Skeletal muscle cell (primary cell): ENCODE results near the gene SIK3.

Experiments used
- DNase-seq: peaks from one replicate; pipeline ENCODE4 v3.0.0-alpha.2; 2010; ENCODE audit warnings: low read depth
- H3K4me3 ChIP-seq: 2 replicates; pipeline ENCODE4 v1.5.1; 2011; ENCODE audit warnings: low read depth, mild to moderate bottlenecking, control low read depth, low read length, moderate library complexity

Gene SIK3

DNA sequence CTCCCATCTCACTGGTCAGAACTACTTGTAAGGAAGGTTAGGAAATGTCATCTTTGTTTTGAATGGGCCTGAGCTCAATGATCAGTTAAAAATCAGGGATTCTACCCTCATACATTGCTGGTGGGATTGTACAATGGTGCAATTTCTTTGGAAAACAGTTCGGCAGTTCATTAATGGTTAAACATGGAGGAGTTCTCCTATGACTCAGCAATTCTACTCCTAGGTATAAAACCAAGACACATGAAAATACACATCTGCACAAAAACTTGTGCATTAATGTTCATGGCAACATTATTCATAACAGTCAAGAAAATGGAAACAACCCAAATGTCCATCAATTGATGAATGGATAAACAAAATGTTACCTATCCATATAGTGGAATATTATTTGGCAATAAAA, 301.7 kb downstream of the SIK3 start:
- DNase-seq, result no peak
- no peak overlapping the region for H3K4me3 ChIP-seq

- no peak for DNase-seq
- H3K4me3 ChIP-seq, result no peak overlapping the region
These were observed 303.4 kb downstream of the SIK3 start for GRCh38 chr11:116794851-116795250.

- H3K4me3 ChIP-seq, result no peak overlapping the region
- DNase-seq, result no peak
These were observed 304.5 kb downstream of the SIK3 start for GRCh38 chr11:116793772-116794097.
